ENCODE measurements around the gene TMTC2.

DNA sequence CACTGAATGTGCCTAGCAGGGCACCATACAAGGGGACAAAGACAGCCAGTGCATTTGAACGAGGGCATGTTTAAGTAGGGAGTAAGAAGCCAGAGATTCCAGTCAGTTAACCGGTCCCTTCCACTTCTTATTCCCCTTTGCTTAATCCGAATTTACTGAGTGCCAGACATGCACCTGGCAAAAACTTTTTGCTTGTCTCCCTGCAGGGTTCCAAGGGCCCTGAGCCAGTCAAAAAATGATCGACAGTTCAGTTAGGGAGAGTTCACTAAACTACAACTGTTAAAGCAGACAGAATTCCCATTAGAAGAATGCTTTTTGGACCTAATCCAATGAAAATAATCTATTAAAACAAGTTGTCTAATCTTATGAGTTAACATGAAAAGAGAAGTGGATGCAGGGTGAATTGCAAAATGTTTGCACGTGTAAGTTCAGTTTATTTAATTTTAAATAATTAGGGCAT lies 193.8 kb downstream of the TMTC2 start:
- TF ChIP-seq, protein P1, sequence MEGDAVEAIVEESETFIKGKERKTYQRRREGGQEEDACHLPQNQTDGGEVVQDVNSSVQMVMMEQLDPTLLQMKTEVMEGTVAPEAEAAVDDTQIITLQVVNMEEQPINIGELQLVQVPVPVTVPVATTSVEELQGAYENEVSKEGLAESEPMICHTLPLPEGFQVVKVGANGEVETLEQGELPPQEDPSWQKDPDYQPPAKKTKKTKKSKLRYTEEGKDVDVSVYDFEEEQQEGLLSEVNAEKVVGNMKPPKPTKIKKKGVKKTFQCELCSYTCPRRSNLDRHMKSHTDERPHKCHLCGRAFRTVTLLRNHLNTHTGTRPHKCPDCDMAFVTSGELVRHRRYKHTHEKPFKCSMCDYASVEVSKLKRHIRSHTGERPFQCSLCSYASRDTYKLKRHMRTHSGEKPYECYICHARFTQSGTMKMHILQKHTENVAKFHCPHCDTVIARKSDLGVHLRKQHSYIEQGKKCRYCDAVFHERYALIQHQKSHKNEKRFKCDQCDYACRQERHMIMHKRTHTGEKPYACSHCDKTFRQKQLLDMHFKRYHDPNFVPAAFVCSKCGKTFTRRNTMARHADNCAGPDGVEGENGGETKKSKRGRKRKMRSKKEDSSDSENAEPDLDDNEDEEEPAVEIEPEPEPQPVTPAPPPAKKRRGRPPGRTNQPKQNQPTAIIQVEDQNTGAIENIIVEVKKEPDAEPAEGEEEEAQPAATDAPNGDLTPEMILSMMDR (IDR thresholded peaks at IDR 0.05; ENCODE audit: poor library complexity, severe bottlenecking), result no peak
- no peak for TF ChIP-seq RAD21 (conservative IDR thresholded peaks at IDR 0.05)
- TF ChIP-seq EZH2 (IDR thresholded peaks at IDR 0.05; ENCODE audit: borderline replicate concordance, insufficient read depth, low read length, poor library complexity, severe bottlenecking), result no peak
- no peak for TF ChIP-seq TAF1 (IDR thresholded peaks at IDR 0.05; ENCODE audit: low read depth)
- TF ChIP-seq SMC3 (conservative IDR thresholded peaks at IDR 0.05; ENCODE audit: poor library complexity), result no peak
- no peak for TF ChIP-seq POLR2AphosphoS5 (IDR thresholded peaks at IDR 0.05)
- TF ChIP-seq EP300 (conservative IDR thresholded peaks at IDR 0.05; ENCODE audit: poor library complexity, severe bottlenecking), result no peak
- TF ChIP-seq REST (IDR thresholded peaks at IDR 0.05; ENCODE audit: borderline replicate concordance), result no peak
